Stimulated activated CD8-positive, alpha-beta memory T cell treated with anti-CD3 and anti-CD28 coated beads, Interleukin-4, amount 100 ng/mL, for 4 hours (primary cell): ENCODE measurements around the gene SEMG1.

Experiments used
- DNase-seq, 2 donors: peaks; one replicate each; pipeline ENCODE4 v3.0.0-alpha.2; 2020; ENCODE audit warnings: low read depth in 2 of 2, low spot score in 1 of 2

The SEMG1 gene, protein sequence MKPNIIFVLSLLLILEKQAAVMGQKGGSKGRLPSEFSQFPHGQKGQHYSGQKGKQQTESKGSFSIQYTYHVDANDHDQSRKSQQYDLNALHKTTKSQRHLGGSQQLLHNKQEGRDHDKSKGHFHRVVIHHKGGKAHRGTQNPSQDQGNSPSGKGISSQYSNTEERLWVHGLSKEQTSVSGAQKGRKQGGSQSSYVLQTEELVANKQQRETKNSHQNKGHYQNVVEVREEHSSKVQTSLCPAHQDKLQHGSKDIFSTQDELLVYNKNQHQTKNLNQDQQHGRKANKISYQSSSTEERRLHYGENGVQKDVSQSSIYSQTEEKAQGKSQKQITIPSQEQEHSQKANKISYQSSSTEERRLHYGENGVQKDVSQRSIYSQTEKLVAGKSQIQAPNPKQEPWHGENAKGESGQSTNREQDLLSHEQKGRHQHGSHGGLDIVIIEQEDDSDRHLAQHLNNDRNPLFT

DNA sequence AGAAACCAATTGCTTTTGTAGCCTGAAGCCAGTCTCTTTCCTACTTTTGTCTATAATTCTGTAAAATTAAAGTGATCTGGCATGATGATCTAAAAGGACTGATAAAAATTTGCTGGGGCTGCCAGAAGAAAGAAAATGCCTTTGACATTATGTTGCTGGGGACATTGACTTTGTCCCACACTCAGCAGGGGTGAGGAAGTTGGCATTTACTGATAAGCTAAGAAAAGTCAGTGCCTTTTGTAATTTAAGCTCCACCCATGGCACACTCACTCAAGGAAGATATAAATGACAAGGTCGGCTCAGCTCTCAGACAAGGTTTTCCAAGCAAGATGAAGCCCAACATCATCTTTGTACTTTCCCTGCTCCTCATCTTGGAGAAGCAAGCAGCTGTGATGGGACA lies at the start of gene SEMG1:
TSS of gene SEMG1 (plus strand) at position 309 of the 400 bp plus-strand sequence. CDS start at position 330, 21 bp downstream.
- no peak for DNase-seq

DNA sequence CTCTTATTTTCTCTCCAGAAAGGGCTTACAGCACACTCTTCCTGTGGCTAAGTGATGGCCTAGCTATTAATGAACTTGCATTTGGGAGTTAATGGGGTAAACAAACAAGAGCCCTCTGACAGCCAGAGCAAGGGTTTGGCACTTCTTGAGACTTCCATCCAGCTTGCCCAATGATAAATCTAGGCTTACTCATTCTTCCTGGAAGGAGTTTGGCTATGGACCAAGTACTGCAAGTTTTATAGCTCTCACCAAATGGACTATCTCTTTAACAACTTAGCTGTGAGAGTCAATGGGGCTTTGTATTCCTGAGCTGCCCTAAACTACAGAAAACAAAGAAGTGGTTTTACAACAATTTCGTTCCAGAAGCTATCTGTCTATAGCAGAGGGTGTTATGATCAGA lies 48.9 kb upstream of the SEMG1 start:
- no peak for DNase-seq

DNA sequence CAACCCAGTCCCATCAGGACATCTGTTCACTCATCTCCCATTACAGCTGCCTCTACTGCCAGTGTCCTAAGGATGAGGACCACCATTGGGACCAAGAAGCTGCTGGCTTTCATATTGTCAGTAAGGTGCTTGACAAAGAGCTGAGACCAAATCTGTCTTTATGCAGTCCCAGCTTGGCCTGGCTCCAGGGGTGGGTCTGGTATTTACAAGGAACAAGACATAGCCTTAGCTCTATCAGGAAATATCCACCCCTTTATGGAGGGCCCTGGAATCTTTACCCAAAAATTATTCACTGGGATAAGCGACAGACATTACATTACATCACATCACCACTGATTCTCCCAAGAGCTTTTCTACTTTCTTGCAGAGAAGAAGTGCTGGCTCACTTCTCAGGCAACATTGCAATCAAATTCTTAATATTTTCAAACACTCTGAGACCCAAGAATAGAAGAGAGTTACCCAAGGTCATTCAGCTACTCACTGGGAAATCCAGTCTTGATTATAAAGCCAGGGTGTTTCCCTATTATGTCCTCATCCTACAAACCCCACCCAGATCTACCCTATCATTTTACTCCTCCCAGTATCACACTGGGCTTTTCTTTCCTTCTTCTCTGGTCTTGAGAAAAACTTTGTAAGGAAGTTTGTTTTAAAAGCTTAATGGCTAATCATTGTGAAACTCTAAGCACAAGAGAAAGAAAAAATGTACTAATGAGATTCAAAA lies 43.6 kb upstream of the SEMG1 start:
- no peak for DNase-seq

DNA sequence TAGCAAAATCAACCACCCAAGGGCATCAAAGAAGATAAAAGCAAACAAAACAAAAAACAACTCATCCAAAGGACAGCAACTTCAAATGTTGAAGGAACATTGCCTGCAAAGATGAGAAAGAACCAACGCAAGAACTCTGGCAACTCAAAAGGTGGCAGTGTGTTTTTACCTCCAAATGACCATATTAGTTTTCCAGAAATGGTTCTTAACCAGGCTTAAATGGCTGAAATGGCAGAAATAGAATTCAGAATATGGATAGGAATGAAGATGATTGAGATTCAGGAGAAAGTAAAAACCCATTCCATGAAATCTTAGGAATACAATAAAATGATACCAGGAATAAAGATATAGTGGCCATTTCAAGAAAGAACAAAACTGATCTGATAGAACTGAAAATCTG lies 41.9 kb upstream of the SEMG1 start:
- DNase-seq: no peak

DNA sequence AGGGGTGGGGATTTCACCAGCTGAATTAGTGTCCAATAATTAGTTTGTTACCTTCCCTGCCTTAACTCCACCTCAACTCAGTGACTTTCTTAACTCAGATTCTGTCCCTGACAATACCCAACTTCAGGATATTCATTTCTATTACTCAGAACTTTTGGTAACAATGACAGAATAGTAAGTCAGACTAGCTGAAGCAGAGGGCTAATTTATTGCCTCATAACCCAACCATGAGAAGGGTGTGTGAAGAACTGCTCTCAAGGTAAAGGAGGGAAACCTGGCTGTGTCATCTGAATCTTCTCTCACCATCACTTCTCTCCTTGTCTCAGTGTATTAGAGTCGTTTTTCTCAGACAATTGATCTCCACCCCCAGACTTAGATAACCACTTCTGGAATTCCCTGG lies 33.3 kb upstream of the SEMG1 start:
- no peak for DNase-seq

DNA sequence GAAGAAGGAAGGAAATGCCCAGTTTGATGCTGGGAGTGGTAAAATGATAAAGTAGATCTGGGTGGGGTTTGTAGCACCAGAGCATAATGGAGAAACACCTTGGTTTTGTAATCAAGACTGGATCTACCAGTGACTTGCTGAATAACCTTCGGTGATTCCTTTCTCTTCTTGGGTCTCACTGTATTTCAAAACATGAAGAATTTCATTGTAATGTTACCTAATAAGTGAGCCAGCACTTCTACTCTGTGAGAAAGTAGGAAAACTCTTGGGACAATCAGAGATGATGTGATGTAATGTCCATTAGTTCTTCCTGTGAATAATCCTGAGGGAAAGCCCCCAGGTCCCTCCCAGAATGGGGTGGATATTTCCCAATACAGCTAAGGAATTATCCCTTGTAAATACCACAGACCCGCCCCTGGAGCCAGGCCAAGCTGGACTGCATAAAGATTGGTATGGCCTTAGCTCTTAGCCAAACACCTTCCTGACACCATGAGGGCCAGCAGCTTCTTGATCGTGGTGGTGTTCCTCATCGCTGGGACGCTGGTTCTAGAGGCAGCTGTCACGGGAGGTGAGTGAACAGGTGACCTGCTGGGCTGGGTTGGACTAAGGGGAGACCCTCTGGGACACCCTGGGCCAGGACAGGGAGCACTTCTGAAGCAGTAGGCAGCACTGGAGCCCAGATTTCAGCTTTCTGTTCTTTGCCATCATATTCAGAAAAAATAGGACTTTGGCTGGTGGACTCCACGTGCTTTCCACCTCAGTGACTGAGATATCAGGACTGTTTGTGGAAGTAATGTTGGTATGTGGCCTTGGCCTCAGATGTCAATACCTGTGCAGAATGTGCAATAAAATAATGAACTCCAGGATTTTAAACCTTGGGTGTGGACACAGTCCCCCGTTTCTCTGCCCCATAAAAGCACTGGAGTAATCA lies 32.1 kb upstream of the SEMG1 start, which contains the start of gene PI3:
TSS of gene PI3 (plus strand) at position 469 of the 931 bp plus-strand sequence. CDS start at position 490, 21 bp downstream.
- DNase-seq: no peak

DNA sequence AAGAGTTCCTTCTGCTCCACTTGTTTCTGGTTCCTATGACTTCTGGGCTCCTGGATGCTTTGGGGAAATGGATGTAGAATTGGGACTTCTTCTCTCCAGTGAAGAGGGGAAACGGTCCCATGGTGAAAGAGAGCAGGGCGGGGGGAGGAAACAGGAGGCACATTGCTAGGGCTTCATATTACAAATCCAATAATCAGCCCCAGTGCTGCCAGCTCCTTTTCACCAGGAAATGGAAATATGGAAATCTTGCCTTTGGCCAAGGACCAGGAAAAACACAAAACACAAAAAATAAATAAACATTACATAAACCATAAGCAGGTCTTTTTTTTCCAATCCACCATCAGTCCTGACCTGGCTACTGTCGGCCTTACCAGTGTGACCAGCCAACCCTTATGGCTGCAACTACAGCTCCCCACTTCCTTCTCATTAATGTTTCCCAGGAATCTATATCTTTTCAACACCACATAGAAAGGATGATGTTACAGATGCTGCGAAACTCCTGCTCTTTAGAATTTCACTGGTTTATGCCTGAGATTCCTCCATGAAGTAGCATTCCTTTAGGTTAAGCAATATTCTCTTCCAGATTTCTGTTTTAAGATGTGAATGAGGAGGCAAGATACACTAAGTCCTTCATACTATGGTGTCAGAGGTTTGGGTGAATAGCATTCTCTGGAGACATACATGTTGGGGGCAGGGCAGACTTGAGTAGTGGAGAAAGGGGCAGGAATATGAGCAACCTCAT lies 30.1 kb upstream of the SEMG1 start:
- DNase-seq: no peak

DNA sequence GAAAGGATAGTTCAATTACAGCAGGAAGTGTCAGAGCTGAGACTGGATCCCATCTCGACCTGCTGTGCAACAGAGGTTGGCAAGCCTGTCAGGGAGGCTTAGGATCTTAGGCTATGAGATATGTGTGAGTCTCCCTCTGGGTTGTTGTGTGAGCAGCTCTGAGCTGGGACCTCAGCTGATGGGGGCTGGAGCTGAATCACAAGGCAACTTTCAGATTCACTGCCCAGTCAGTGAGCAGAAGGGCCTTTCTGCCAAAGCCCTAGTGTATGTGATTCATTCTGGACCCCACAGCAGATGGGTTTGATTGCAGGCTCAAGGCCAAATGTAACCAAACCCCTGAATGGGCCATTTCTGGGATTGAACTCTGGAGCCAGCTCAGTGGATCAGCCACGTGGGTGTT lies 27.7 kb upstream of the SEMG1 start:
- DNase-seq: no peak

DNA sequence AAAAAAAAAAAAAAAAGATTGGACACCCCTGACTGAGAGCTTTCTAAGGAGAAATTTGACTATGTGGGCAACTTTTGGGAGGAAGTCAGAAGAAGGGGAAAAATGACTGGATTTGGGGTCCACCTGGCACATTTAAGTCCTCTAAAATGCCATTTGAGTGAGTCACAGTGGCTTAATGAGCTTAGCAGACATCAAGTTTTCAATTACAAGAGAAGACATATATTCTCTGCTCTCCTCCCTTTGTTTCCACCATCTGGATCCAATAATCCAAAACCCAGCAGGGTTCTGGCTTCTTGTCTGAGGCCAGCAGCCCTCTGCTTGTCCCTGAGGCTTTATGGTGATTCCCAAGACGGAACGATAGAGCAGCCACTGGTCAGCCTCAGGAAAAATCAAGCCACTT lies 25.2 kb upstream of the SEMG1 start:
- DNase-seq: no peak

DNA sequence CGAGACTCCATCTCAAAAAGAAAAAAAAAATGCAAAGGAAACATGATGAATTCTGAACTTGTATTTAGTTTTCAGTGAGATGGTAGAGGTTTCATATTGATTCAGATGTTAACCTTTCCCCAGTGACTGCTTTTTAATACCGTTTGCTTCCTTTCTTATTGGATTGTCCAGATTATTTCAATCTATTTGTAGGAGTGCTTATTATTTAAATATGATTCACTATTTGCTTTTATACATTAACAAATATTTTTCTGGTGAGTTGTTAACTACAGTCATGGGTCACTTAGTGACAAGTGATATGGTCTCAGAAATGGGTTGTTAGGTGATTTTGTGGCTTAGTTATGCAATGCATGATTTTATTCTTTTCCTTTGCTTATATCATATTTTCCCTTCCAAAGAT lies 23.7 kb upstream of the SEMG1 start:
- no peak for DNase-seq

DNA sequence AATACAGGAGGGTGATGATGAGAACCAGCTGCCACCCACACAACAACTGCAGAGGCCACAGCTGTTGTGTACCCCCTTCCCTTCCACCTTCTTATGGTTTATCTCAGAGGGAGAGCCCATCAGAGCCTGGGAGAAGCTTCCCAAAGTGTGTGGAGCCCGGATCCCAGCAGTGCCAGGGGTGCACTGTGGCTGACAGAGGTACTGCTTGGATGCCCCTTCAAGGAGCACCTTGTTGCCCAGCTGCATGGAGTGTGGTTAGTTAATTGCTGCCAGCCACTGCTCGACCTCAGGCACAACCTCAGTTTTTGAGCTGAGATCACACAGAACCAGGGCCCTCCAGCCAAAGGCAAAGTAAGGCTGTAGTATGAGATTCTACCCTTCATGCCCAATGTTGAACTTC lies 19.1 kb upstream of the SEMG1 start:
- DNase-seq: no peak

DNA sequence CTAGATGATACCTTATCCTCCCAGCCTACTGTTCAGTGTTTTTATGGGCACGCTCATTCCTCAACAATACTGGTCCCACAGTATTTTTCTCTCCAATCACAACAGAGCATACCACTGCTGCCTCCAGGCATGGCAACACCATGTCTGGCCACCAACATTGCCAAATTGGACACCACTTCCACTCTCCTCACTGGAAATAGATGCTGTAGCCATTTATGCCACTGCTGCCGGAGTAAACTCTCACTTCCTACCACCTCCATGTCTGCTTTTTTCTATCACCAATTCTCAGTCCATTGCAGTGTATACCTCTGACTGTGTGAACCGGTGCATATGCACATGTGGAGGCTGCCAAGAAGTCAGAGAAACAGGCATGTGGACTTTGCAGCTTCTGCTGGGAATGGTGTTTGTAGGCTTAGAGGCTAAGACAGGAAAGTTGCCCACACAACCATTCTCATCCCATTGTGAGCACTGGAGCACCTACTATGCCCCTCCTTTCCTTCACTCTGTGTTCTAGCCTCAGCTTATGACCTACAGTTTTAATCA lies 17.7 kb upstream of the SEMG1 start:
- no peak for DNase-seq

DNA sequence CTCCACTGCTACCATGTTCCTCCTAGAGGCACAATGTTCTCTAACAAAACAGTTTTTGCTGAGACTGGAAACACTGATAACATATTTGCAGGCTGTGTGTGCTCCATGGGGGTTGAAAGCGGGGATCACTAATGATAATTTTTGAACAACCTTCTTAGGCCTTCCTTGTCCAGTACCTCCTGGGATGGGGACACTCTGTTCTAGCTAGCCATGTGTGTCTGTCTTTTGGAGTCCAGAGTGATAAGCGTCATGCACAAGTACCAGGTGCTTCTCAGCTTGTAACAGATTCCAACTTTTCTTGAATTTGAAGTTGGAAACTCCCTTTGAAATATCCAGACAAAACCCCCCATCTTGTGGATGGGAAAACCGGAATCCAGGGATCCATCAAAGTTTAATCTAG lies 17.0 kb upstream of the SEMG1 start:
- no peak for DNase-seq

DNA sequence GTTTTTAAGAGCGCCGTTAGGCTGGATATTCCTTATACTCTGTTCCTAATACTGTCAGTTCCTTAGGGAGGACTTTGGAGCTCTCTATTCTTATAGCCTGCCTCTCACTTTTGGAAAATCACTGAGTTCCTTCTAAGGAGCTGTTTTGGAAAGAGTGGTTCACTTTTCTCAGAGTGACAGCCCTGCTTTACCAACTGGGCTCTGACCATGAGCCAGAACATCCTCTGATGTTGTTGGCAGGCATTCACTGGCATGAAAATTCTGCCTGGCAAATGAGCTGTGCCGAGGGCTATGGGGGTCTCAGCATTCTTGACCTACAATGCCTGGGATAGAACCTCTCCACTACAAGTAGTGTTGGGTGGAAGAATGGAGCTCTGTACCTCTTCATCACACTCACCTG lies 14.9 kb upstream of the SEMG1 start:
- DNase-seq: no peak

DNA sequence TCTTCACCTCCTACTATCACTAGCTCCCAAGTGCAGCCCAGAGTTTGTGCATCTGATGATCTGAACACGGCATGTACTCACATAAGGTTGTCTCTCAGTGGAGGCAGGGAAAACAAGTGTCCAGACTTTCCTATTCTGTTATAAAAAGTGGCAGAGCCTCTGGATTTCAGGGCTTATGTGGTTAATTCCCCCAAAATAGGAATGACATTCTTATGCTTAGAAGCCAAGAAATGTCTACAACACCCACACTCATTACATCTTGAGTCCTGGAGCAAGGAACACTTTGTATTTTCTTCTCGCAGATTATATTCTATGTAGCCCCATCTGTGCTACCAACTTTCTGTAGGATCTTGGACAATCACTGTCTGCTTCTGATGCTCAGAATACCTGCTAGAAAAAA lies 13.5 kb upstream of the SEMG1 start:
- DNase-seq: no peak

DNA sequence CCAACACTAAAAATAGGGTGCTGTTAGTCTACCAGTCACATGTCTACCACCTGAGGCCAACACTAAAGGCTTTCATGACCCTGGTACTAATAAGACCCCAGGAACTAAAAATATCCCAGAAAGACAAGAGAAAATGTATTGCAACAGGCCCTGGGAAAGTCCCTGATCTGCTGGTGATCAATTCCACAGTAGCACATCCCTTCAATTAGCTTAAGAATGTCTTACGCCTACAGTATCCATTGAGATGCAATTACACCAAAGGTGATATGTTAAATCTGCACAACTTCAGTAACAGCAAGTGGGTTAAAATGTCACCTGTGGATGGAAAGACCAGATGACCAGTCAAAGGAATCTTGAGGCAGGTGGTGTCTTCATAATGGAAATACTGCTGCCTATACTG lies 3.1 kb downstream of the SEMG1 start:
- no peak for DNase-seq

DNA sequence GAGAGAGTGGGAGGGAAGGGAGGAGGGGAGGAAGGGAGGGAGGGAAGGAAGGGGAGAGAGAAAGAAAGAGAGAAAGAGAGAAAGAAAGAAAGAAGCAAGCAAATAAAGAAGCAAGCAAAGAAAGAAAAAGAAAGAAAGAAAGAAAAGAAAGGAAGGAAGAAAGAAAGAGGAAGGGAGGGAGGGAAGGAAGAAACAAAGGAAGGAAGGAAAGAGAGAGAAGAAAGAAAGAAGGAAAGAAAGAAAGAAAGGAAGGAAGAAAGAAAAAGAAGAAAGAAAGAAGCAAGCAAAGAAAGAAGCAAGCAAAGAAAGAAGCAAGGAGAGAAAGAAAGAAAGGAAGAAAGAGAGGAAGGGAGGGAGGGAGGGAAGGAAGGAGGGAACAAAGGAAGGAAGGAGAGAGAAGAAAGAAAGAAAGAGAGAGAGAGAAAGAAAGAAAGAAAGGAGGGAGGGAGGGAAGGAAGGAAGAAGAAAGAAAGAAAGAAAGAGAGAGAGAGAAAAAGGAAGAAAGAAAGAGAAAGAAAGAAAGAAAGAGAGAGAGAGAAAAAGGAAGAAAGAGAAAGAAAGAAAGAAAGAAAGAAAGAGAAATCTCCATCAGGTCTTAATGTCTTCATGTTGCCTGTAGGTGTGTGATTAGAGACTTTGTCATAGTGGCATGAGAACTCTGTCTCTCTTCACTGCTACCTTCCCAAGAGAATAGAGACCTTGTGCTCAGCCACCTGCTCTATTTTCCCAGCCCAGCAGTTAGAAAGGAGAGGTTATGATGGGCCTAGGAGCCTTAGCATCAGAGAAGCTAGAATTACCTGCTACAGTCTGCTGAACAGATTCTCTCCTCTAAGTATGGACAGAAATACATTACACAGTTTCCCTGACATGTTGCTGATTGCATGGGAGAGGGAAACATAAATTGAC lies 5.0 kb downstream of the SEMG1 start:
- DNase-seq: no peak

DNA sequence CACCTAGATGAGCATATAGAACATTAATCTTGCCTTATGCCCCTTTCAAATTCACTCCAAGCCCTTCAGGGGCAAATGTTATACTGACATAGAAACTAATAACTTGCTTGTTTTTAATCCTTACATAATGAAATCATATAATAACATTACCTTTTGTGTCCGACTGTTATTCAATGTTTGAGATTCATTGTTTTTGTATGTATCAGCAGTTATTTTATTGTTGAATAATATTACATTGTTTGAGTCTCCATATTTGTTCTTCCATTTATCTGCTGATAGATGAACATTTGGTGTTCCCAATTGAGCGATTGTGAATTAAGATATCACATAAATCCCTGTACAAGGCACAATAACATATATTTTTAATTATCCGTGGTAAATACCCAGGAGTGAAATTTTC lies 6.0 kb downstream of the SEMG1 start:
- no peak for DNase-seq

DNA sequence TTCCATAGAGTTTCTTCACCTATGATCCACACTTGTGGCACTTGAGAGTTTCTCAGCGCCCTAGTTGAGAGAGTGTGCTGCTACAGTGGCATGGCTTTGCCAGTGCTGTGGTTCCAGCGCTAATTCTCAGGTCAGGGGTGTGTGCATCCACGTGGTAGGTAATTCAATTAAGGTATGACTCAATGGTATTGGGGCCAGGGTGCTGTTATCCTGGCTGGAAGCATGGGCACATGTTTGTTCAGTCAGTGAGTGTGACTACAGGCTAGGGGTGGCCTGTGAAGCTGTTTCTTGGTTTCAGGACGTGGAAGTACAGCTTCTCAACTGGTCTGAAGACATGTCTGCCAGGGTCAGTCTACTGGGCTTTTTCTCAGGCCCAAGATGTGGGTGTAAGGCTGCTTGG lies 11.3 kb downstream of the SEMG1 start:
- no peak for DNase-seq
